ENCODE results near the gene KDM4C.
"Not testable (repeated sequence)": the region's sequence is repeated elsewhere in the genome, so short reads cannot be mapped to it uniquely, and the experiment has no call there.

KDM4C gene

GRCh38 chr9:6771722-6772121 lies 13.9 kb downstream of the KDM4C start:
- peaks cover 12 to 21% of the 10 kb centered on the region in 2 donors for H3K4me1 Mint-ChIP-seq (ENCODE audit: low read depth in 2 of 2)
- H3K4me3 Mint-ChIP-seq: no peak overlapping the region
- H3K27ac Mint-ChIP-seq: no peak overlapping the region
- no peak for ATAC-seq (replicated peaks)
- no peak for DNase-seq
- peaks cover 20% of the 10 kb centered on the region for H3K36me3 Mint-ChIP-seq (ENCODE audit: insufficient read depth)
- no peaks in the 10 kb centered on the region for H3K27me3 Mint-ChIP-seq
- H3K9me3 Mint-ChIP-seq: no peaks in the 10 kb centered on the region

GRCh38 chr9:6777213-6777902 lies 19.6 kb downstream of the KDM4C start:
- no peaks in the 10 kb centered on the region for H3K27me3 Mint-ChIP-seq
- peaks cover 14% of the 10 kb centered on the region for H3K36me3 Mint-ChIP-seq (ENCODE audit: insufficient read depth)
- no peaks in the 10 kb centered on the region for H3K9me3 Mint-ChIP-seq
- peaks cover 35 to 41% of the 10 kb centered on the region in 2 donors for H3K4me1 Mint-ChIP-seq (ENCODE audit: low read depth in 2 of 2)
- peak overlapping the region in 1 of 2 donors; percentile 30 for H3K27ac Mint-ChIP-seq
- H3K4me3 Mint-ChIP-seq: no peak overlapping the region
- DNase-seq (no peak), ATAC-seq (replicated peaks) (no peak)

- H3K27me3 Mint-ChIP-seq: no peaks in the 10 kb centered on the region
- H3K36me3 Mint-ChIP-seq (ENCODE audit: insufficient read depth): peaks cover 14% of the 10 kb centered on the region
- DNase-seq (no peak), ATAC-seq (replicated peaks) (no peak)
- H3K27ac Mint-ChIP-seq: no peak overlapping the region
- H3K9me3 Mint-ChIP-seq: no peaks in the 10 kb centered on the region
- H3K4me3 Mint-ChIP-seq: no peak overlapping the region
- peaks cover 54 to 57% of the 10 kb centered on the region in 2 donors for H3K4me1 Mint-ChIP-seq (ENCODE audit: low read depth in 2 of 2)
Measured at GRCh38 chr9:6779417-6780241, 21.9 kb downstream of the KDM4C start.

GRCh38 chr9:6780690-6781089 lies 22.9 kb downstream of the KDM4C start:
- Mint-ChIP-seq H3K4me1 (ENCODE audit: low read depth in 2 of 2) (peaks cover 56 to 62% of the 10 kb centered on the region in 2 donors), H3K27ac (peak overlapping the region in 1 of 2 donors; percentile 49), H3K4me3 (no peak overlapping the region), H3K9me3 (no peaks in the 10 kb centered on the region), H3K36me3 (ENCODE audit: insufficient read depth) (peaks cover 9% of the 10 kb centered on the region), H3K27me3 (no peaks in the 10 kb centered on the region)
- ATAC-seq (replicated peaks) (no peak), DNase-seq (no peak)

GRCh38 chr9:6781476-6781875 lies 23.7 kb downstream of the KDM4C start:
- peak overlapping the region; percentile 22 to 23 for H3K4me3 Mint-ChIP-seq
- H3K27ac Mint-ChIP-seq: no peak overlapping the region
- no peaks in the 10 kb centered on the region for H3K9me3 Mint-ChIP-seq
- peaks cover 1% of the 10 kb centered on the region for H3K36me3 Mint-ChIP-seq (ENCODE audit: insufficient read depth)
- H3K4me1 Mint-ChIP-seq (ENCODE audit: low read depth in 2 of 2): peaks cover 60 to 62% of the 10 kb centered on the region in 2 donors
- no peak for ATAC-seq (replicated peaks)
- no peak for DNase-seq
- H3K27me3 Mint-ChIP-seq: no peaks in the 10 kb centered on the region

GRCh38 chr9:6782345-6782744 lies 24.6 kb downstream of the KDM4C start:
- ATAC-seq (replicated peaks) (no peak), DNase-seq (no peak)
- Mint-ChIP-seq H3K9me3 (no peaks in the 10 kb centered on the region), H3K27ac (peak overlapping the region; percentile 54 to 78), H3K4me1 (ENCODE audit: low read depth in 2 of 2) (peaks cover 54 to 59% of the 10 kb centered on the region in 2 donors), H3K36me3 (ENCODE audit: insufficient read depth) (no peaks in the 10 kb centered on the region), H3K4me3 (peak overlapping the region; percentile 22 to 30), H3K27me3 (no peaks in the 10 kb centered on the region)

- no peaks in the 10 kb centered on the region for H3K27me3 Mint-ChIP-seq
- H3K4me3 Mint-ChIP-seq: peak overlapping the region; percentile 22 to 30
- DNase-seq (no peak), ATAC-seq (replicated peaks) (peak; percentile 44)
- no peaks in the 10 kb centered on the region for H3K36me3 Mint-ChIP-seq (ENCODE audit: insufficient read depth)
- no peaks in the 10 kb centered on the region for H3K9me3 Mint-ChIP-seq
- H3K27ac Mint-ChIP-seq: peak overlapping the region; percentile 54 to 78
- peaks cover 56 to 61% of the 10 kb centered on the region in 2 donors for H3K4me1 Mint-ChIP-seq (ENCODE audit: low read depth in 2 of 2)
Measured at GRCh38 chr9:6782981-6783380, 25.2 kb downstream of the KDM4C start.

GRCh38 chr9:6783753-6784152 lies 26.0 kb downstream of the KDM4C start:
- Mint-ChIP-seq H3K27ac (peak overlapping the region; percentile 54 to 78), H3K4me1 (ENCODE audit: low read depth in 2 of 2) (peaks cover 64 to 68% of the 10 kb centered on the region in 2 donors), H3K9me3 (no peaks in the 10 kb centered on the region), H3K27me3 (no peaks in the 10 kb centered on the region), H3K4me3 (peak overlapping the region; percentile 30 to 46), H3K36me3 (ENCODE audit: insufficient read depth) (peaks cover 2% of the 10 kb centered on the region)
- no peak for DNase-seq
- no peak for ATAC-seq (replicated peaks)

GRCh38 chr9:6785682-6786081 lies 27.9 kb downstream of the KDM4C start:
- no peaks in the 10 kb centered on the region for H3K9me3 Mint-ChIP-seq
- H3K4me1 Mint-ChIP-seq (ENCODE audit: low read depth in 2 of 2): peaks cover 54 to 59% of the 10 kb centered on the region in 2 donors
- H3K27me3 Mint-ChIP-seq: no peaks in the 10 kb centered on the region
- H3K27ac Mint-ChIP-seq: peak overlapping the region; percentile 20 to 30
- H3K36me3 Mint-ChIP-seq (ENCODE audit: insufficient read depth): peaks cover 4% of the 10 kb centered on the region
- ATAC-seq (replicated peaks) (no peak), DNase-seq (no peak)
- no peak overlapping the region for H3K4me3 Mint-ChIP-seq

GRCh38 chr9:6787793-6788161 lies 30.0 kb downstream of the KDM4C start:
- Mint-ChIP-seq H3K27me3 (no peaks in the 10 kb centered on the region), H3K9me3 (no peaks in the 10 kb centered on the region), H3K27ac (peak overlapping the region; percentile 25 to 76), H3K36me3 (ENCODE audit: insufficient read depth) (peaks cover 7% of the 10 kb centered on the region), H3K4me3 (no peak overlapping the region), H3K4me1 (ENCODE audit: low read depth in 2 of 2) (peaks cover 43 to 44% of the 10 kb centered on the region in 2 donors)
- DNase-seq (no peak), ATAC-seq (replicated peaks) (no peak)

GRCh38 chr9:6788162-6789016 lies 30.6 kb downstream of the KDM4C start:
- H3K9me3 Mint-ChIP-seq: no peaks in the 10 kb centered on the region
- H3K4me3 Mint-ChIP-seq: peak overlapping the region in 1 of 2 donors; percentile 2
- H3K27me3 Mint-ChIP-seq: no peaks in the 10 kb centered on the region
- no peak for ATAC-seq (replicated peaks)
- DNase-seq: no peak
- peak overlapping the region; percentile 25 to 76 for H3K27ac Mint-ChIP-seq
- peaks cover 13% of the 10 kb centered on the region for H3K36me3 Mint-ChIP-seq (ENCODE audit: insufficient read depth)
- peaks cover 37 to 38% of the 10 kb centered on the region in 2 donors for H3K4me1 Mint-ChIP-seq (ENCODE audit: low read depth in 2 of 2)

- peak overlapping the region; percentile 25 to 76 for H3K27ac Mint-ChIP-seq
- not testable (repeated sequence) for DNase-seq; ATAC-seq (replicated peaks); H3K27me3 Mint-ChIP-seq; H3K9me3 Mint-ChIP-seq; H3K4me3 Mint-ChIP-seq
- peaks cover 17% of the 10 kb centered on the region for H3K36me3 Mint-ChIP-seq (ENCODE audit: insufficient read depth)
- peaks cover 33% of the 10 kb centered on the region in 2 donors for H3K4me1 Mint-ChIP-seq (ENCODE audit: low read depth in 2 of 2)
Measured at GRCh38 chr9:6789017-6789338, 31.2 kb downstream of the KDM4C start.

- DNase-seq: no peak
- peaks cover 19 to 35% of the 10 kb centered on the region in 2 donors for H3K4me1 Mint-ChIP-seq (ENCODE audit: low read depth in 2 of 2)
Measured at GRCh38 chr9:6790866-6791265, 33.1 kb downstream of the KDM4C start.

More at GRCh38 chr9:6790866-6791265, 33.1 kb downstream of the KDM4C start:
- peak overlapping the region in 1 of 2 donors; percentile 22 for H3K27ac Mint-ChIP-seq
- H3K4me3 Mint-ChIP-seq: peak overlapping the region in 1 of 2 donors; percentile 42
- H3K36me3 Mint-ChIP-seq (ENCODE audit: insufficient read depth): peaks cover 35% of the 10 kb centered on the region
- H3K27me3 Mint-ChIP-seq: no peaks in the 10 kb centered on the region
- no peaks in the 10 kb centered on the region for H3K9me3 Mint-ChIP-seq
- no peak for ATAC-seq (replicated peaks)

Data from effector memory CD8-positive, alpha-beta T cell (primary cell).